Measurements from ENCODE around the gene SAMD14.

- TF ChIP-seq CTCF (IDR thresholded peaks at IDR 0.05) (no peak), POLR2A (IDR thresholded peaks at IDR 0.05) (no peak)
These were observed 1.3 kb downstream of the SAMD14 start for GRCh38 chr17:50128441-50129352.
